ENCODE data around the gene RASSF3.
"Not testable (repeated sequence)": the region's sequence is repeated elsewhere in the genome, so short reads cannot be mapped to it uniquely, and the experiment has no call there.

The RASSF3 gene

GRCh38 chr12:64634508-64635092 is 24.3 kb downstream of the RASSF3 start:
- DNase-seq, result no peak

GRCh38 chr12:64635356-64635998 is 25.2 kb downstream of the RASSF3 start:
- no peak for DNase-seq

- DNase-seq, result no peak
These were observed 26.6 kb downstream of the RASSF3 start for GRCh38 chr12:64636856-64637255.

- no peak for DNase-seq
These were observed 29.2 kb downstream of the RASSF3 start for GRCh38 chr12:64639466-64639865.

- DNase-seq, result no peak
These were observed 36.0 kb downstream of the RASSF3 start for GRCh38 chr12:64646318-64646717.

GRCh38 chr12:64649487-64649886 is 39.2 kb downstream of the RASSF3 start:
- no peak for DNase-seq

- DNase-seq, result no peak
These were observed 40.5 kb downstream of the RASSF3 start for GRCh38 chr12:64650762-64651161.

GRCh38 chr12:64652346-64652745 is 42.1 kb downstream of the RASSF3 start:
- DNase-seq, result no peak

GRCh38 chr12:64653123-64653522 is 42.8 kb downstream of the RASSF3 start:
- no peak for DNase-seq

GRCh38 chr12:64653907-64654306 is 43.6 kb downstream of the RASSF3 start:
- not testable (repeated sequence) for DNase-seq

- DNase-seq, result no peak
These were observed 44.8 kb downstream of the RASSF3 start for GRCh38 chr12:64655141-64655540.

GRCh38 chr12:64656429-64656828 is 46.1 kb downstream of the RASSF3 start:
- DNase-seq, result no peak

- DNase-seq, result no peak
These were observed 48.7 kb downstream of the RASSF3 start for GRCh38 chr12:64658892-64659481.

- no peak for DNase-seq
These were observed 50.1 kb downstream of the RASSF3 start for GRCh38 chr12:64660237-64661018.

- no peak for DNase-seq
These were observed 52.7 kb downstream of the RASSF3 start for GRCh38 chr12:64663015-64663414.

- peak; percentile 40 for DNase-seq
These were observed 55.2 kb downstream of the RASSF3 start for GRCh38 chr12:64665514-64665913.

- no peak for DNase-seq
These were observed 56.0 kb downstream of the RASSF3 start for GRCh38 chr12:64666054-64666914.

- DNase-seq, result no peak
These were observed 57.5 kb downstream of the RASSF3 start for GRCh38 chr12:64667793-64668192.

- peak; percentile 19 for DNase-seq
These were observed 59.1 kb downstream of the RASSF3 start for GRCh38 chr12:64669270-64669842.

GRCh38 chr12:64670019-64670418 is 59.7 kb downstream of the RASSF3 start:
- no peak for DNase-seq

- DNase-seq, result no peak
These were observed 60.8 kb downstream of the RASSF3 start for GRCh38 chr12:64670919-64671639.

- no peak for DNase-seq
These were observed 61.4 kb downstream of the RASSF3 start for GRCh38 chr12:64671681-64672080.

Data from effector CD8-positive, alpha-beta T cell (primary cell).